ENCODE results near the gene FURIN.

DNA sequence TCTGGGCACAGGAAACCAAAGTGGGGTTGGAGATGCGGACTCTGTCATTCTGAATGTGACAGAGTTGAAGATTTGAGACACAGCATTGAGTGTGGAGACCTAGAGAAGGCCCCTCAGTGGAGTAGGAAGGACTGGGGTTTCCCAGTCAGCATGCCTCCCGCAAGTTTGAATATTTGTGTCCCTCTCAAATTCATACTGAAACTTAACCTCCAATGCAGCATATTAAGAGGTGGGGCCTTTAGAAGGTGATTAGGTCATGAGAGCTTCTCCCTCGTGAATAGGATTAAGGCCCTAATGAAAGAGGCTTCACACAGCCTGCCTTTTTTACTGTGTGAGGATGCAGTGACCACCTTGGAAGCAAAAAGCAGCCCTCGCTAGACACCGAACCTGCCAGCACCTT, 56.0 kb downstream of the FURIN start:
- TF ChIP-seq, protein P1, sequence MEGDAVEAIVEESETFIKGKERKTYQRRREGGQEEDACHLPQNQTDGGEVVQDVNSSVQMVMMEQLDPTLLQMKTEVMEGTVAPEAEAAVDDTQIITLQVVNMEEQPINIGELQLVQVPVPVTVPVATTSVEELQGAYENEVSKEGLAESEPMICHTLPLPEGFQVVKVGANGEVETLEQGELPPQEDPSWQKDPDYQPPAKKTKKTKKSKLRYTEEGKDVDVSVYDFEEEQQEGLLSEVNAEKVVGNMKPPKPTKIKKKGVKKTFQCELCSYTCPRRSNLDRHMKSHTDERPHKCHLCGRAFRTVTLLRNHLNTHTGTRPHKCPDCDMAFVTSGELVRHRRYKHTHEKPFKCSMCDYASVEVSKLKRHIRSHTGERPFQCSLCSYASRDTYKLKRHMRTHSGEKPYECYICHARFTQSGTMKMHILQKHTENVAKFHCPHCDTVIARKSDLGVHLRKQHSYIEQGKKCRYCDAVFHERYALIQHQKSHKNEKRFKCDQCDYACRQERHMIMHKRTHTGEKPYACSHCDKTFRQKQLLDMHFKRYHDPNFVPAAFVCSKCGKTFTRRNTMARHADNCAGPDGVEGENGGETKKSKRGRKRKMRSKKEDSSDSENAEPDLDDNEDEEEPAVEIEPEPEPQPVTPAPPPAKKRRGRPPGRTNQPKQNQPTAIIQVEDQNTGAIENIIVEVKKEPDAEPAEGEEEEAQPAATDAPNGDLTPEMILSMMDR (IDR thresholded peaks at IDR 0.05; ENCODE audit: low read length): no peak
- no peak for TF ChIP-seq EZH2phosphoT487 (IDR thresholded peaks at IDR 0.05; ENCODE audit: low read length)

All from MM.1S (cell line).